ENCODE data around the gene GPR78.

GRCh38 chr4:8614365-8615193 is 34.4 kb downstream of the GPR78 start:
- TF ChIP-seq CTCF (IDR thresholded peaks at IDR 0.05) (no peak), POLR2A (IDR thresholded peaks at IDR 0.05) (no peak)
